A172 (cell line): Measurements from ENCODE around the gene RAB31. TPM values are rescaled to one million over a fixed set of nuclear protein-coding genes. Genes with fewer than 3 reads are reported as not detected.
"Not testable (repeated sequence)": the region's sequence is repeated elsewhere in the genome, so short reads cannot be mapped to it uniquely, and the experiment has no call there.

Experiments used
- DNase-seq: peaks from one replicate; pipeline ENCODE4 v3.0.0-alpha.2; 2015; ENCODE audit warnings: low spot score
- total RNA-seq: library from RNA; depleted of rRNA; stranded (reverse); fragments of >200 nt; shearing (Covaris generic); gene quantifications from 2 replicates; pipeline ENCODE4 v1.2.3, GENCODE V29; 2014

RAB31 gene
- total RNA-seq, 1 experiment from 2014 or later: 27.9 TPM

DNA sequence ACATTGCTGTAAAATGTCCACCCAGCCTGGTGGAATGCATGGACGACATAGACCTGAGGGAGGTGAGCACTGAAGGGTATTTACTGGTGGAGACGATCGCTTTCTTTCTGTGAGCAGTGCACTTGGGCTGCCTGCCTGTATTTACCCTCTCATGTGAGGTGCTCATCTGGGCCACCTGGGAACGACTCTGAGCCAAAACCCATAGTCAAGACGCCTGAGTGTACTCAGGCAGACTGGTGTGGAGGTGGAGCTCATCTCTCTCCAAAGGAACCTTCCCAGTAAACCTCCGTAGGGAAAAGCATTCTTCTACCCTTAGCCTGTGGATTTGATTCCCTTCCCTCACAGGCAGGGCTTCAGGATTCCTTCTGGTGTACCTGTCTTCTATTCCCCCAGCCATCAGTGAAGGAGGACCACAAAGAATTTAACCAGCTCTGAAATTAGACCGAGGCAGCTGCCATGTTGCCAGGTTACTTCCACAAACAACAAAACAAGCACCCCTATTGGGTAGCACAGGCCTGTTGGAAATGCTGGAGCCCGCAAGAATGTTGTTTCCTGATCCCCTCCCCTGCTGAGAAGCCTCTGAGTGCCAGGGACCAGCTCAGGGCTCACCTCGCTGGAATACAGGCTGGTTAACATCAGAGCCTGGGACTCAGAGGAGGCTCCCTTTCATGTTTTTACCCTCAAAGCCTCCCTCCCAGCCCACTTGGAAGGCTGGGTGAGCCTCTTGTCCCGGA lies 130.2 kb downstream of the RAB31 start:
- peak; percentile 67 for DNase-seq

DNA sequence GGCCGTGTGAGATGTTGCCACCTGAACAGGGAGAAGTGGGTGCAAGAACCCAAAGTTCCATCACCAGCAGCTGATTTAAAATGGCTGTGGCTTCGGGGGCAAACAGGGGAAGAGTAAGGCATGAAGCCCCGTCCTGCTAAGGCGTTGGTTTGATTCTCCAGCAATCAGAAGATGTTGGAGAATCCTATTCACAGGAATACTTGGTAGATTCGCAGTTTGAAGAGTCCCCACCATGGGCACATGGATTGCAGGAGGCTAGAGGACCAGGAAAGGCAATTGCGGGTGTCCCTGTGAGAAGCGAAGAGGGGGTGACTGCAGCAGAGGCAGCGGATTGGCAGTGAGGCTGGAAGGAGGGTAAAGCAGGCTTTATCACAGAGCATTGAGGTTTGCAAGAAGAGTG lies 131.1 kb downstream of the RAB31 start:
- DNase-seq: no peak

DNA sequence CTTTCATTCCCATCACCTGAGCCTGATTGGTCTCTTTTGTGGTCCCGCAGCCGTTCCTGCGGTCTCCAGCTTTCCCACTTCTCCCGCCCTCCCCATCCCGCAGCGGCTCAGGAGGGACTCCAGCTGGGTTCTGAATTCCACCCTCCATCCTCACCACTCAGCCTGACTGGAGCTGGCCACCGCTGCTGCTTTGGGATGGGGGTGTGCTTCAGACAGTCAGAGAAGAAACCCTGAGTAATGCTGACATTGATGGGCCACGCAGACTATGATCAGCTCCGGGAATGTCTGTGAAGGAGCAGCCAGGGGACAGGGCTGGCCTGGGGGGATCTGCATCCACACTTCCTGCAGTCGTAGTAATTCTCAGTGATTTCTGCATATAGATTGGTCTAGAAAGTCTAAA lies 131.8 kb downstream of the RAB31 start:
- no peak for DNase-seq

DNA sequence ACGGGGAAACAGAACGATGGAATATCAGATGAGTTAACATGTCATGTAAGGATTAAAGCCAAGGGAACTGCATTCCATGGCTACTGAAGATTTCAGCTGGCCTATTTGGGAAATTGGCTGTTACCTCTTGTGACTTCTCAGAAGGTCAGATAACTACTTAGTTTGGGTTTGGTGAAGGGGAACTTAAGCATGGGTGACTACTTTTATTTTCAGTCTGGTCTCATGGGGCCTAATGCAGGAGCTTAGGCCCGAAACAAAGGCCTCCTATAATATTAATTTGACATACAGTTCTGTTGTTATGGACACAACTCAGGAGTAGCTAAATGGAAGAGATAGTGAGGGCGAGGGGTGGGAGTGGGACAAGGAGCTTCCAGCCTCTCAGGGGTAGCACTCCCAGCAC lies 133.7 kb downstream of the RAB31 start:
- DNase-seq: no peak

- DNase-seq: no peak
Measured at GRCh38 chr18:9842448-9842847, 134.3 kb downstream of the RAB31 start.

DNA sequence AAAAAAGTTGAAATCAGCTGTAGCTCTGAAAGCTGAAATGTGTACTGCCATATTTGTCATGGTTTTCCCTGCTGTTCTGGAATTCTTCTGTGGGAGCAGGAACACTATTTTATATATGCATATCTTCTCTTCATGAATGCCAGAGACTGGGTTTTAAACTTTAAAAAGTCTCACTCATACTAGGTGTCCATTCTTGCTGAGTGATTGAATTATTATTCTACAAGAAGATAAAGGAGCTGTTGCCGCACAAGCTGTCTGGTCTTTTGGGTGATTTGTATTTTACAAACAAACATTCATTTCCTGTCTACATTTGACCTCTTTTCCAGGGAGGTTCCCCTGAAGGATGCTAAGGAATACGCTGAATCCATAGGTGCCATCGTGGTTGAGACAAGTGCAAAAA lies 137.2 kb downstream of the RAB31 start:
- no peak for DNase-seq

- DNase-seq: no peak
Measured at GRCh38 chr18:9846162-9846925, 138.2 kb downstream of the RAB31 start.

DNA sequence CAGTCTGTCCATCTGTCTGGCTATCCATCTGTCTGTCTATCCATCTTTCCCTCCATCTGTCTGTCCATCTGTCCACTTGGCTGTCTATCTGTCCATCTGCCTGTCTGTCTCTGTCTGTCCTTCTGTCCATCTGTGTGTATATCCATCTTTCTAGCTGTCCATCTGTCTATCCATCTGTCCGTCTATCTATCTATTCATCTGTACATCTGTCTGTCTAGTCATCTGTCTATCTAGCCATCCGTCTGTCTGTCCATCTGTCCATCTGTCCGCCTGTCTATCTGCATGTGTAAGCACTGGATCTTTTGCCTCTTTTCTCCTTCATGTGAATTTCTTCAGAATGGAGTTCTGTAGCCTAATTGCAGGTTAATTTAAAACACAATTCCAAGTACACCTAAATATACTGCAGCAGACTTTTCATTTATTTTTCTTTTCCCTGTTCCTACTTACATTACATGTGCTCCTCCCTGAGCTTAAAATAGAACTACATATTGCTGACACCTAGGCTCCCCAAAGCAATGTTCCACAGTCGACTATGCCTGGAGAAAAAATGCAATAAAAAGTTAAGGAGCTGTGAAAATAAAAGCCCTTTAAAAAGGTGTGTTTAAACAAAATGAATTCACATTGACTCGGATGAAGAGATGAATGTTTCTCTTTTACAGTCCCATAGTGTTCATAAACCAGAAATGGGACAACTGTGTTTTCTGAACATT lies 140.2 kb downstream of the RAB31 start:
- no peak for DNase-seq

GRCh38 chr18:9849407-9850283 lies 141.5 kb downstream of the RAB31 start:
- DNase-seq: peak; percentile 42

DNA sequence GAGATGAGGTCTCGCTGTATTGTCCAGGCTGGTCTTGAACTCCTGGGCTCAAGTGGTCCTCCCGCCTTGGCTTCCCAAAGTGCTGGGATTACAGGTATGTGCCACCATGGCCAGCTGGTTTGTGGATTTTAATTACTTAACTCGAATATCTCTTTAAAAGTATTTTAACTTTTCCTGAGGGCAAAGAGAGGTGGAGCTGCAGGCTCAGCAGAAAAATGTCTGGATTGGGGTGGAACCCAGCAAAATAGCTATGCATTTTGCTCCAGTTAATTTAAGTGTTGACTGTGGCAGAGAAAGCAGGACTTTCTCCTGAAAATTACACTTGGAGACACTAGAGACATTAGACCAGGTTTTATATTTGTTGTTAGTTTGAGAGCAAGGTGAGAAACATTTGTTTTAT lies 142.2 kb downstream of the RAB31 start:
- no peak for DNase-seq

- no peak for DNase-seq
Measured at GRCh38 chr18:9851511-9851910, 143.4 kb downstream of the RAB31 start.

DNA sequence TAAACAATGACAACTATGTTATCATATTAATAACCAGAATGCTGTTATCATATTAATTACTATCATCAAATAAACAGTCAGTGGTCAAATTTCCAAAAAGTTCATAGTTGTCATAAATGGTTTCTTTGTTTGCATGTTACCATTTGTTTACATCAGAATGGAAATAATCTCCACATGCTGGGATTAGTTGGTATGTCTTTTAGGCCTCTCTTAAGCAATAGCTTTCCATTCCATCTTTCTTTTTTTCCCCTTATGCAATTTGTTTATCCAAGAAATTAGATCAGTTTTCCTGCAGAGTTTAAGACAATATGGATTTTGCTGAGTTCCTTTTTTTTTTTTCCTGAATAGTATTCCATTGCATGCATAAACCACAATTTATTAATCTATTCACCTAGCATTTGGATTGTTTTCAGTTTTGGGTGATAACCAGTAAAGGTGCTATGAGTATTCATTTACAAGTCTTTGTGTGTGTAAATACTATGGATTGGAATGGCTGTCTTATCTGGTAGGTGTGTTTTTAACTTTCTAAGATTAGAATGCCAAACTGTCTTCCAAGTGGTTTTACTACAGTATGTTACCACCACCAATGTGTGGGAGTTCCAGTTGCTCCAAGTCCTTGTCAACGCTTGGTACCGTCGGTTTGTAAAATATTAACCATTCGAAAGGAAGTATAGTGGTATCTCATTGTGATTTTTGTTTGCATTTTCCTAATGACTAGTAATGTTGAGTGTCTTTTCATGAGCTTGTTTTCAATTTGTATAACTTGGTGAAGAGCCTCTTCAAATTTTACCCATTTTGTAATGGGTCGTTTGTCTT lies 144.4 kb downstream of the RAB31 start:
- DNase-seq: no peak

- no peak for DNase-seq
Measured at GRCh38 chr18:9854801-9855676, 146.9 kb downstream of the RAB31 start.

DNA sequence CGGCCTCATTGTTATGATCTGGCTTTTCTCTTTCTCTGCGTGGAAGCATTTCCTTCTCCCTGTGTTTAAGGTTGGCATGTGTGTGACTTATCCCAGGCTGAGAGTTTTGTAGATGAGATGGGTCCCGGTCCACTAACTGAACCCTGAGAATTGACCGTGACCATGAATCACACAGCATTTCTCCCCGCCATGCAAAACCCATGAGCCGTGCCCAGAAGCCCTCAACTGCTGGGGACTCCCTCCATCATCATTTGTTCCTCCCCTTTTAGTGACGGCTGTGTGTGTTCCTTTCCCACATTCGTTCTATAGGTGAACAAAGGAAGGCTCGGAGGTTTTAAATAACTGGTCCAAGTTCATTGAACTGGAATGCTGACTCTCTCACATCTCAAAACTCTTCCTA lies 147.6 kb downstream of the RAB31 start:
- DNase-seq: no peak

GRCh38 chr18:9856092-9856491 lies 148.0 kb downstream of the RAB31 start:
- no peak for DNase-seq

GRCh38 chr18:9857479-9857998 lies 149.4 kb downstream of the RAB31 start:
- not testable (repeated sequence) for DNase-seq

DNA sequence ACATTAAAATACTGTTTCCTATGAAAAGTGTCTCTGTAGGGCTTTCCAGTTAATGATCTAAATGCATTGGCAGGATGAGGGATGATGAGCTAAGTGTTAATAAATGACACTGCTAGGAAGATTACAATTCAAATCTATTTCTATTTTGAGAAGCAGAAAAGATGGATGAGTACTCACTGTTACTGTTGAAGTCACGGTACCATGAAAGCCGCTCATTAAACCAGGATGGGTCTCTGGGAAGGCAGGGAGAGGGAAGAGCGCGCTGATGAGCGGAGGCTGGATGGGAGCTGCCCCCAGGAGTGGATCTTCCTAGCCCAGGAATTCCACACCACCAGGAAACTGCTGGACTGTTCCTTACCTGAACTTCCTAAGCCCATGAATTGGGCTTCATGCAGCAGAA lies 150.5 kb downstream of the RAB31 start:
- no peak for DNase-seq

GRCh38 chr18:9859232-9859631 lies 151.1 kb downstream of the RAB31 start:
- no peak for DNase-seq

GRCh38 chr18:9860682-9861081 lies 152.6 kb downstream of the RAB31 start:
- no peak for DNase-seq

GRCh38 chr18:9861157-9861556 lies 153.1 kb downstream of the RAB31 start:
- no peak for DNase-seq
